Fibroblast of upper back skin (primary cell): ENCODE data around the gene ARRDC5.
"Not testable (repeated sequence)": the region's sequence is repeated elsewhere in the genome, so short reads cannot be mapped to it uniquely, and the experiment has no call there.

Experiments
- DNase-seq: peaks from one replicate; pipeline ENCODE4 v3.0.0-alpha.2; 2013

Gene ARRDC5

DNA sequence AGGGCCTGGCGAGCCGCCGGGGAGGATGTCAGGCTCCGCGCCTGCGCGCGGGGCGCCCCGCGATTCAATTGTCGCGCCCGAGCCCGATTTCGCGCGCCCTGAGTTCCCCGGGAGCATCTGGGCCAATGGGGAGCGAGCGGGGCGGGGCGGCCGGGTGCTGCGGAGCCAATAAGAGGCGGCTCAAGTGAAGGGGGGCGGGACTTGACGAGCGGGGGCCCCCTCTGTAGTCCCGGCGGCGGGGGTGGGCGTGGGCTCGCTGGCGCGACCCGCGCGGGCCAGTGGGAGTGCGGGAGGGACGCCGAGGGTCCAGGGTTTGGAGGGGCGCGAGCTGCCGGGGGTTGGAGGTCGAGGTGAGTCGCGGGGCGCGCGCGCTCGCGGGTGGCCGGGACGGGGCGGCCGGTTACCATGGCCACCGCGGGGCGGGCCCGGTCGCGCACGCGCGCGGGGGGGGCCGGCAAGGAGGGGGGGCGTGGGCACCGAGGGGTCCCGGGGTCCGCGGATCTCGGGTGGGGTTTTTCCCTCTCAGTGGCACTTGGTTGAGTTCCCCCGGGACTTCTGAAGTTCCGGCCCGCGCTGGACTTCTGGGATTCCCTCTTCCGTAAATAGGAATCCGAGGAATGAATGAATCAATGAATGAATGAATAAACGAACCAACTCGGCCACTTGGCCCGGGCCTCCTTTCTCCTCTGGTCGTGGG lies 7.3 kb upstream of the ARRDC5 start:
- DNase-seq, result peak; percentile 91

GRCh38 chr19:4909156-4909896 lies 6.6 kb upstream of the ARRDC5 start, which contains the start of gene UHRF1:
UHRF1 (plus strand) TSS chr19:4909501; CDS start chr19:4910886, 1,385 bp downstream.
- DNase-seq, result peak; percentile 51

GRCh38 chr19:4908781-4909155 lies 6.1 kb upstream of the ARRDC5 start:
- no peak for DNase-seq

GRCh38 chr19:4908360-4908759 lies 5.7 kb upstream of the ARRDC5 start:
- DNase-seq, result no peak

- no peak for DNase-seq
These were observed 4.3 kb upstream of the ARRDC5 start for GRCh38 chr19:4906963-4907362.

DNA sequence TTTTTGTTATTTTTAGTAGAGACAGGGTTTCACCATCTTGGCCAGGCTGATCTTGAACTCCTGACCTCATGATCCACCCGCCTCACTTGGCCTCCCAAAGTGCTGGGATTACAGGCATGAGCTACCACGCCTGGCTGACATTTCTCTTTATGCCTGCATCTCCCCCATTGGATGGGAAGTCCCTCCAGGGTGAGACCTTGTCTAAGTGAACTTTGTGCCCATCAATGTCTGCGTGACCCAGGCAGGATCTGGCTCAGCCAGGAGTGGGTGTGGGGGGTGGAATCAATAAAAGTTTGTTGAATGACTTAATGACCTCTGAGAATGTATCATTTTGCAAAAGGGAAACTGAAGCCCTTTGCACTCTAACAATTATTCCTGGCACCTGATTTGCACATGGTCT lies 1.8 kb upstream of the ARRDC5 start:
- DNase-seq, result no peak

DNA sequence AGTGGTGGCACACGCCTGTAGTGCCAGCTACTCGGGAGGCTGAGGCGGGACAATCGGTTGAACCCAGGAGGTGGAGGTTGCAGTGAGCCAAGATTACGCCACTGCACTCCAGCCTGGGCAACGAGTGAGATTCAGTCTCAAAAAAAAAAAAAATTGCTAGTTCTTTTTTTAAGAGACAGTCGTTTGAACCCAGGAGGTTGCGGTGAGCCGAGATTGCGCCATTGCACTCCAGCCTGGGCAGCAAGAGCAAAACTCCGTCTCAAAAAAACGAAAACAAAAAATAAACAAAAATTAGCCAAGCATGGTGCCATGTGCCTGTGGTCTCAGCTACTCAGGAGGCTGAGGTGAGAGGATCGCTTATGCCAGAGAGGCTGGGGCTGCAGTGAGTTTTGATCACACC lies 1.8 kb downstream of the ARRDC5 start:
- DNase-seq, result not testable (repeated sequence)

GRCh38 chr19:4897146-4897545 lies 5.5 kb downstream of the ARRDC5 start:
- no peak for DNase-seq

- peak; percentile 35 for DNase-seq
These were observed 6.3 kb downstream of the ARRDC5 start for GRCh38 chr19:4896372-4896771.

GRCh38 chr19:4892962-4893361 lies 9.7 kb downstream of the ARRDC5 start:
- DNase-seq, result not testable (repeated sequence)

GRCh38 chr19:4891066-4891465 lies 11.6 kb downstream of the ARRDC5 start:
- no peak for DNase-seq

DNA sequence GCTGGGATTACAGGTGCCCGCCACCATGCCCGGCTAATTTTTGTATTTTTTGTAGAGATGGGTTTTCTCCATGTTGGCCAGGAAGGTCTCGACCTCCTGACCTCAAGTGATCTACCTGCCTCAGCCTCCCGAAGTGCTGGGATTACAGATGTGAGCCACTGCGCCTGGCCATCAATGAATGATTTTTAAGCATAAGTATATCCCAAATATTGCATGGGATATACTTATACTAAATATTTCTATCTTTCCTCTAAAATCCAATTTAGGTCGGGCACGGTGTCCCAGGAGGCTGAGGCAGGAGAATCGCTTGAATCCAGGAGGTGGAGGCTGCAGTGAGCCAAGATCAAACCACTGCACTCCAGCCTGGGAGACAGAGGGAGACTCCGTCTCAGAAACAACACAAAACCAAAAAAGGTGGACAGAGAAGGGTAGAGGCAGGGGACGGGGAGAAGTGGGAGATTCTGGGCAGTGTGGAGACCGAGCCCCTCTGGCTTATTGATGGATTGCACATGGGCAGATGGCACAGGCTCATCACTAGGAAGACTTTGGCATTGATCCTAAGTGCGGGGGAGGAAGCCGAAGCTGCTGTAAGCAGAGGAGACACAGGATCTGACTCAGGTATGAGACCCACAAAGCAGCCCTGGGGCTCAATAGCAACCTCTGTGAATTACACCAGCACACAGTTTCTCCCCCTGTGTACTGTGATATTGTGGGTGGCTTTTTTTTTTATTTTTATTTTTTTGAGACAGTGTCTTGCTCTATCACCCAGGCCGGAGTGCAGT lies 13.5 kb downstream of the ARRDC5 start:
- DNase-seq, result peak; percentile 65

- DNase-seq, result not testable (repeated sequence)
These were observed 14.9 kb downstream of the ARRDC5 start for GRCh38 chr19:4887803-4888202.

- not testable (repeated sequence) for DNase-seq
These were observed 17.7 kb downstream of the ARRDC5 start for GRCh38 chr19:4884993-4885392.

- DNase-seq, result not testable (repeated sequence)
These were observed 19.8 kb downstream of the ARRDC5 start for GRCh38 chr19:4882874-4883273.

GRCh38 chr19:4879041-4879440 lies 23.7 kb downstream of the ARRDC5 start:
- DNase-seq, result no peak

GRCh38 chr19:4878491-4878968 lies 24.2 kb downstream of the ARRDC5 start:
- no peak for DNase-seq

DNA sequence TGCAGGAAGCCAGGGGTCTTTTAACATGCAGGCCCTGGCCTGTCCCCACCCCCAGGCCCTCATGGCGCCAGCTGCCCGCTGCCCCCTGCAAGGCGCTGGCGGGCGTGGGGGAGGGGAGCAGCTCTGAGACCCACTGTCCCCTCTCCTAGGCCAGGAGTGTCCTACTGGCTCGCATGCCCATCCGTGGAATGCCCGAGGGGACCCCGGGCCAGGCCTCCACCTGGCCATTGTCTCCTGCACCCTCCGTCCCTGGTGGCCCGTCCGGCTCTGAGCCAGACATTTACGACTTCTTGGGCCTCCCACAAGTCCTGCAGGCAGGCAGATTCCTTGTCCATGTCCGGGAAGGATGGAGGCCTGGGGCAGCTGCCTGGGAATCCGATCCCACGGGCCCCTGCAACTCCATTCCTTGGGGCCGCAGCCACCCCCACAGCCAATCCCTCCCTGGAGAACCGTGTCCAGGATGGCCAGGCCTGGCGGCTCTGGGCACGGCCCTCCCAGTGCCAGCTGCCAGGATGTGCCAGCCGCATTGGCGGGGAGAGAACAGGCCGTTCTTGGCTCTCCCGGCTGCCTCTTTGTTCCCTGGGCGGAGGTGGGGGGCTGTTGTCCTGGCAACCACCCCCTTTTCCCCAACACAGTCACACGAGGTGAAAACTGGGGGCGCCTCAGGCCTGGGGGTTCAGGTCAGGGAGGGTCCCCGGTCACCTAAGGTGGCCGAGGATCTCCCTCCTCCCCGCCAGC lies 24.8 kb downstream of the ARRDC5 start:
- no peak for DNase-seq

DNA sequence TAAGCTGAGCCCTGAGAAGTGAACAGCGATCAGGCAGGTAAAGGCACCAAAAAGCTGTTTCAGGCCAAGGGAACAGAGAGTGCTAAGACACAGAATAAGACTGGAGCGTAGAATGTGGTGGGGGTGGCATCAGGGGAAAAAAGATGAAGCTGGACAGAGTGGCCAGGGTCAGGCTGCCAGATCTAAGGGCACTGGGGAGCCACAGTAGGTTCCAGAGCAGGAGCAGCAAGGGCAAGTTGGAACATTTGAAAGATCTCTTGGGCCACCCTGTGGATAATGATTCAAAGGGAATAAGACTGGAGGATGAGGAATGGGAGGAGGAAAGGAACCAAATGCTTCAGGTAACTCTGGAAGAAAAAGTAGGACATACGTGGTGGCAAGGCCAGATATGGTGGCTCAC lies 28.8 kb downstream of the ARRDC5 start:
- no peak for DNase-seq

DNA sequence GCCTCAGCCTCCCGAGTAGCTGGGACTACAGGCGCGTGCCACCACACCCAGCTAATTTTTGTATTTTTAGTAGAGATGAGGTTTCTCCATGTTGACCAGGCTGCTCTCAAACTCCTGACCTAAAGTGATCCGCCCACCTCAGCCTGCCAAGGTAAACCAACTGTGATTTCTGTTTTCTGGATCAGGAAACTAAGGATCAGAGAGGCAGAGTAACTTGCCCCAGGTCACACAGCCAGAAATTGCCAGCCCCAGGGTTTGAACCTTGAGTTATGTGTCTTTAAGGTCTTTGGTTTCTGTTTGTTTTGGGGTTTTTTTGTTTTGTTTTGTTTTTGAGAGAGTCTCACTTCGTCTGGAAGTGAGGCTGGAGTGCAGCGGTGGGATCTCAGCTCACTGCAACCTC lies 31.0 kb downstream of the ARRDC5 start:
- DNase-seq, result no peak

DNA sequence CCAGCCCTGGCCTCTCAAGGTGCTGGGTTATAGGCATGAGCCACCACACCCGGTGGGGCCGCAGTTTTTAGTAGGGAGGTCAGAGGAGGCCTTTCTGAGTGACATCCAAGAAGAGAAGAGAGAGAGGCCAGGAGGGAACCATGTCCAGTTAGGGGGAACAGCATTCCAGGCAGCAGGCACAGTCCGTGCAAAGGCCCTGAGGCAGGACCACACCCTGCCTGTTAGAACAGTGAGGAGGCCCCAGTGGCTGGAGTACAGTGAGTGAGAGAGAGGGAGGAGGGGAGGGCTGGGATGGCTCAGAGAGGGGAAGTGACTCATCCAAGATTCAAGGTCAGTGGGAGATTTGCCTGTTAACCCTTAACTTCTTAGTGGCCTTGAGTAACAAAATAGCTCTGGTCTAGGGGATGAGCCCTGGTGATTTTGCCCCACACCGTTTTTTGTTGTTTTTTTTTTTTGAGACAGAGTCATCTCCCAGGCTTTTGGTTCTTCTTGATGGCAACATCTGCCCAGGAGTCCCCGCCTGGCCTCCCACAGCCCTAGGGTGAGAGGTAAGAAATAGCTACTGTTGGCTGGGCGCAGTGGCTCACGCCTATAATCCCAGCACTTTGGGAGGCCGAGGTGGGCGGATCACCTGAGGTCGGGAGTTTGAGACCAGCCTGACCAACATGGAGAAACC lies 32.5 kb downstream of the ARRDC5 start:
- DNase-seq, result peak; percentile 90

DNA sequence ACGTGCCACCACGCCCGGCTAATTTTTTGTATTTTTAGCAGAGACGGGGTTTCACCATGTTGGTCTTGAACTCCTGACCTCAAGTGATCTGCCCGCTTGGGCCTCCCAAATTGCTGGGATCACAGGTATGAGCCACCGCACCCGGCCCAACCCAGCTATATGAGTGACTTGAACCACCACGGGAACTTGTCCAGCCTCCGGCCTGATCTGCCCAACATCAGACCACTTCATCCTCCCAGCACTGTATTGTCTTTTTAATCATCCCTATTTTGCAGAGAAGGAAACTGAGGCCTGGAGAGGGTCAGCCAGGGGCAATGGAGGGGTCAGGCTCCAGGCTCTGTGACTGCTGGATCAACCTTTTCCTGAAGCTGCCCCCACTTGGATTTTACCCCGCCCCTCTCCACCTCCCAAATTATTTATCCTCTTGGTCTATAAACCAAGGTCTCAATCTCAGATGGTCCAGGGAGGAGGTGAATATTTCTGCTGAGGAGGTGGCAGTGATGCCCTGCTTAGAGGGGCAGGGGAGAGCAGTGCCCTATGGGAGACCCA lies 34.3 kb downstream of the ARRDC5 start:
- no peak for DNase-seq
